Measurements from ENCODE around the gene IL13RA1.
"Not testable (repeated sequence)": the region's sequence is repeated elsewhere in the genome, so short reads cannot be mapped to it uniquely, and the experiment has no call there.

The IL13RA1 gene

GRCh38 chrX:118730500-118731247, 3.3 kb downstream of the IL13RA1 start:
- no peak for DNase-seq

- DNase-seq, result not testable (repeated sequence)
Observed at GRCh38 chrX:118732551-118732950, 5.1 kb downstream of the IL13RA1 start.

- DNase-seq, result no peak
Observed at GRCh38 chrX:118734909-118735308, 7.5 kb downstream of the IL13RA1 start.

- no peak for DNase-seq
Observed at GRCh38 chrX:118736394-118737010, 9.1 kb downstream of the IL13RA1 start.

- no peak for DNase-seq
Observed at GRCh38 chrX:118739577-118739976, 12.2 kb downstream of the IL13RA1 start.

- no peak for DNase-seq
Observed at GRCh38 chrX:118740276-118740889, 13.0 kb downstream of the IL13RA1 start.

GRCh38 chrX:118742176-118742575, 14.8 kb downstream of the IL13RA1 start:
- DNase-seq, result no peak

- no peak for DNase-seq
Observed at GRCh38 chrX:118745570-118745969, 18.2 kb downstream of the IL13RA1 start.

GRCh38 chrX:118751950-118752783, 24.8 kb downstream of the IL13RA1 start:
- no peak for DNase-seq

GRCh38 chrX:118755633-118756032, 28.2 kb downstream of the IL13RA1 start:
- DNase-seq, result no peak

GRCh38 chrX:118756101-118756500, 28.7 kb downstream of the IL13RA1 start:
- DNase-seq, result no peak

GRCh38 chrX:118758511-118758910, 31.1 kb downstream of the IL13RA1 start:
- no peak for DNase-seq

- DNase-seq, result no peak
Observed at GRCh38 chrX:118760025-118760424, 32.6 kb downstream of the IL13RA1 start.

- no peak for DNase-seq
Observed at GRCh38 chrX:118761939-118762707, 34.7 kb downstream of the IL13RA1 start.

GRCh38 chrX:118763489-118763888, 36.1 kb downstream of the IL13RA1 start:
- no peak for DNase-seq

- no peak for DNase-seq
Observed at GRCh38 chrX:118764122-118764521, 36.7 kb downstream of the IL13RA1 start.

GRCh38 chrX:118770133-118770760, 42.8 kb downstream of the IL13RA1 start:
- no peak for DNase-seq

- DNase-seq, result no peak
Observed at GRCh38 chrX:118772051-118772450, 44.6 kb downstream of the IL13RA1 start.

GRCh38 chrX:118773782-118774181, 46.4 kb downstream of the IL13RA1 start:
- DNase-seq, result no peak

- DNase-seq, result no peak
Observed at GRCh38 chrX:118779581-118779980, 52.2 kb downstream of the IL13RA1 start.

- DNase-seq, result no peak
Observed at GRCh38 chrX:118780509-118780908, 53.1 kb downstream of the IL13RA1 start.

GRCh38 chrX:118780911-118781310, 53.5 kb downstream of the IL13RA1 start:
- no peak for DNase-seq

All from activated effector memory CD4-positive, alpha-beta T cell treated with Interleukin-2 at 50 U/mL for 16 hours (primary cell).